Thymus (tissue), 14 donors: ENCODE results near the gene DCP2. TPM values are rescaled to one million over a fixed set of nuclear protein-coding genes. Genes with fewer than 3 reads are reported as not detected.

Source experiments
- DNase-seq, 9 donors: peaks; one replicate each; pipeline ENCODE4 v3.0.0-alpha.2; 2013; ENCODE audit warnings: low spot score in 9 of 9, low read depth in 6 of 9, missing footprints in 1 of 9
- H3K27ac ChIP-seq, 2 donors: one replicate each; pipeline ENCODE4 v1.5.1; 2013; ENCODE audit warnings: control low read depth in 1 of 2, low read depth in 1 of 2, low read length in 1 of 2, mild to moderate bottlenecking in 1 of 2, moderate library complexity in 1 of 2
- H3K27me3 ChIP-seq, 2 donors: one replicate each; pipeline ENCODE4 v1.5.1; 2013; ENCODE audit warnings: low read length in 1 of 2; ENCODE audit not compliant: control insufficient read depth in 2 of 2, insufficient read depth in 1 of 2
- H3K36me3 ChIP-seq, 2 donors: one replicate each; pipeline ENCODE4 v1.5.1; 2013; ENCODE audit warnings: low read length in 1 of 2, mild to moderate bottlenecking in 1 of 2, moderate library complexity in 1 of 2; ENCODE audit not compliant: control insufficient read depth in 2 of 2, insufficient read depth in 2 of 2
- H3K4me1 ChIP-seq, 2 donors: one replicate each; pipeline ENCODE4 v1.5.1; 2013; ENCODE audit warnings: low read length in 2 of 2; ENCODE audit not compliant: control insufficient read depth in 2 of 2, insufficient read depth in 2 of 2
- H3K4me3 ChIP-seq, 2 donors: one replicate each; pipeline ENCODE4 v1.5.1; 2013; ENCODE audit warnings: low read length in 2 of 2, control low read depth in 1 of 2, mild to moderate bottlenecking in 1 of 2
- H3K9me3 ChIP-seq, 2 donors: one replicate each; pipeline ENCODE4 v1.5.1; 2013; ENCODE audit warnings: low read length in 1 of 2, mild to moderate bottlenecking in 1 of 2; ENCODE audit not compliant: control insufficient read depth in 2 of 2, insufficient read depth in 1 of 2
- WGBS: extraction: QIAGEN DNeasy Blood & Tissue Kit; methylation state at CpG from one replicate; pipeline ENCODE4 v1.1.7; 2013; 5-methylcytosine and 5-hydroxymethylcytosine counted together
- long read RNA-seq, 10 donors: transcript quantifications; one replicate each; lab custom pipeline, GENCODE V29; 2026
- polyA plus RNA-seq: library from polyadenylated mRNA; stranded (reverse); fragments of 200-250 nt; gene quantifications from one replicate; pipeline ENCODE4 v1.2.3, GENCODE V29; 2013
- total RNA-seq: library from RNA; stranded (reverse); fragments of 120-200 nt; gene quantifications from one replicate; pipeline ENCODE4 v1.2.4, GENCODE V29; 2013
- donor health status: healthy.

Gene DCP2
- total RNA-seq (79.3 TPM), polyA plus RNA-seq (36.3 TPM)
- long read RNA-seq, donor 1, full-length matches to known transcripts, result 2 of 2 reads
- long read RNA-seq, donor 1, partial matches to known transcripts, result 0 of 2 reads
- long read RNA-seq, donor 1, other reads (novel, unspliced or antisense), result 0 of 2 reads
- long read RNA-seq, donor 2, result 0 reads
- long read RNA-seq, donor 3, full-length matches to known transcripts, result 16 of 37 reads
- long read RNA-seq, donor 3, partial matches to known transcripts, result 21 of 37 reads
- long read RNA-seq, donor 3, other reads (novel, unspliced or antisense), result 0 of 37 reads
- long read RNA-seq, donor 4, full-length matches to known transcripts, result 4 of 4 reads
- long read RNA-seq, donor 4, partial matches to known transcripts, result 0 of 4 reads
- long read RNA-seq, donor 4, other reads (novel, unspliced or antisense), result 0 of 4 reads
- long read RNA-seq, donor 5, full-length matches to known transcripts, result 12 of 12 reads
- long read RNA-seq, donor 5, partial matches to known transcripts, result 0 of 12 reads
- long read RNA-seq, donor 5, other reads (novel, unspliced or antisense), result 0 of 12 reads
- long read RNA-seq, donor 6, full-length matches to known transcripts, result 10 of 10 reads
- long read RNA-seq, donor 6, partial matches to known transcripts, result 0 of 10 reads
- long read RNA-seq, donor 6, other reads (novel, unspliced or antisense), result 0 of 10 reads
- long read RNA-seq, donor 7, full-length matches to known transcripts, result 20 of 20 reads
- long read RNA-seq, donor 7, partial matches to known transcripts, result 0 of 20 reads
- long read RNA-seq, donor 7, other reads (novel, unspliced or antisense), result 0 of 20 reads
- long read RNA-seq, donor 8, full-length matches to known transcripts, result 4 of 4 reads
- long read RNA-seq, donor 8, partial matches to known transcripts, result 0 of 4 reads
- long read RNA-seq, donor 8, other reads (novel, unspliced or antisense), result 0 of 4 reads
- long read RNA-seq, donor 9, full-length matches to known transcripts, result 6 of 12 reads
- long read RNA-seq, donor 9, partial matches to known transcripts, result 6 of 12 reads
- long read RNA-seq, donor 9, other reads (novel, unspliced or antisense), result 0 of 12 reads
- long read RNA-seq, donor 10, full-length matches to known transcripts, result 12 of 19 reads
- long read RNA-seq, donor 10, partial matches to known transcripts, result 7 of 19 reads
- long read RNA-seq, donor 10, other reads (novel, unspliced or antisense), result 0 of 19 reads

DNA sequence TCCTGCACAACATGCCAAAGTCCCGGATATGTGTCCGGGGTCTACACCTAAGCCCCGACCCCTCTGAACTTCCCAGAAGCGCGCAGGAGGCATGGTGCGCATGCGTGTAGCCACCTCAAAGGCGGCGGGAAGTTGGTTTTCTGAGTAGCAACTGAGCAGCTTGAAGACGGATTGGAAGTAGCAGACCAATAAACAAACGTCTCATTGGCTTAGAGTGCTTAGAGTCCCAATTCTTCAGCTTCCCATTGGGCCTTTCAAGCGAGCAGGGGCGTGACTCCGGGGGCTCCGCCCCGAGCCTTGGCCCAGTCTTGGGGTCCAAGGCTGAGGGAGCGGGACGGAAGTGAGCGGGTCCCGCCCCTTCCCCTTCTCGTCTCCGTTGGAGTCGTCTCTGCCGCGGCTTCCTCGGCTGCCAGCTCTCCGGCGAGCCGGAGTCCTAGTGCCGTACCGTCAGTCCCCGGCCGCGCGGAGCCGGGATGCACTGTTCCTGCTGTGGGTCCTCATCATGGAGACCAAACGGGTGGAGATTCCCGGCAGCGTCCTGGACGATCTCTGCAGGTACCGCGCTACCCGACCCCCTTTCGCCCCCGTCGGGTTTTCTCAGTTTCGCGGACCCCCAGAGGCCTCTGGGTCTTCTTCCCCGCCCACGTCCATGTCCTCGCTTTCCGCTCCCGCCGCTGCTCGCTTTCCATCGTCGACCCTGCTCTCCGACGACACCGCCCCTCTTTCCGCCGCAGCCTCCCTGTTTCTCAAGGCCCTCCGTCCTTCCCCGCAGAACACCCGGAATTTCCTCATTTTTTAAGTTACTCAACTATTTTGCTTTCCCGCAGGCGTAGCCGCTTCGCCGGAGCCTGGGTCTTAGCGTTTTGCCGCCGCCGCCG is at the start of gene DCP2:
Gene DCP2, plus strand, starts transcription at position 367 of the 878 bp plus-strand sequence. Its CDS starts 136 bp downstream, at position 503.
- WGBS, result under 1% methylated on average over 75 of the region's 75 CpGs
- peaks cover 0 to 3% of the 10 kb centered on the region in 2 donors for H3K36me3 ChIP-seq
- H3K4me1 ChIP-seq, result peaks cover 4 to 11% of the 10 kb centered on the region in 2 donors
- H3K4me3 ChIP-seq, result peak within 1 kb of the TSS; percentile 86 to 92
- H3K27ac ChIP-seq, result peak within 1 kb of the TSS; percentile 96 to 97
- peak; percentile 96 to 100 (median 99) for DNase-seq
- no peaks in the 10 kb centered on the region for H3K27me3 ChIP-seq
- no peaks in the 10 kb centered on the region for H3K9me3 ChIP-seq

- no peaks in the 10 kb centered on the region for H3K9me3 ChIP-seq
- H3K4me3 ChIP-seq, result no peak overlapping the region
- H3K4me1 ChIP-seq, result peaks cover 9 to 19% of the 10 kb centered on the region in 2 donors
- 57% methylated on average over 4 of the region's 4 CpGs for whole genome bisulfite sequencing
- no peaks in the 10 kb centered on the region for H3K27me3 ChIP-seq
- peak in 1 of 9 donors; percentile 20 for DNase-seq
- H3K27ac ChIP-seq, result no peak overlapping the region
- no peaks in the 10 kb centered on the region for H3K36me3 ChIP-seq
These were observed 47.1 kb upstream of the DCP2 start for GRCh38 chr5:112929336-112930081.

GRCh38 chr5:112930082-112930344 is 46.6 kb upstream of the DCP2 start:
- Histone ChIP-seq H3K36me3 (no peaks in the 10 kb centered on the region), H3K4me1 (peaks cover 9 to 19% of the 10 kb centered on the region in 2 donors), H3K4me3 (no peak overlapping the region), H3K9me3 (no peaks in the 10 kb centered on the region), H3K27ac (no peak overlapping the region), H3K27me3 (no peaks in the 10 kb centered on the region)
- peak in 7 of 9 donors; percentile 32 to 85 (median 54) for DNase-seq
- WGBS, result 22% methylated on average over 1 of the region's 1 CpG

GRCh38 chr5:112931473-112931872 is 45.1 kb upstream of the DCP2 start:
- no peak overlapping the region for H3K4me3 ChIP-seq
- peaks cover 9 to 19% of the 10 kb centered on the region in 2 donors for H3K4me1 ChIP-seq
- H3K36me3 ChIP-seq, result no peaks in the 10 kb centered on the region
- H3K9me3 ChIP-seq, result no peaks in the 10 kb centered on the region
- 77% methylated on average over 2 of the region's 2 CpGs for WGBS
- H3K27me3 ChIP-seq, result no peaks in the 10 kb centered on the region
- DNase-seq, result no peak
- H3K27ac ChIP-seq, result no peak overlapping the region

- no peak for DNase-seq
- 92% methylated on average over 1 of the region's 1 CpG for WGBS
- Histone ChIP-seq H3K27ac (no peak overlapping the region), H3K4me3 (no peak overlapping the region), H3K4me1 (peaks cover 9 to 19% of the 10 kb centered on the region in 2 donors), H3K27me3 (no peaks in the 10 kb centered on the region), H3K9me3 (no peaks in the 10 kb centered on the region), H3K36me3 (no peaks in the 10 kb centered on the region)
These were observed 43.5 kb upstream of the DCP2 start for GRCh38 chr5:112933105-112933504.

DNA sequence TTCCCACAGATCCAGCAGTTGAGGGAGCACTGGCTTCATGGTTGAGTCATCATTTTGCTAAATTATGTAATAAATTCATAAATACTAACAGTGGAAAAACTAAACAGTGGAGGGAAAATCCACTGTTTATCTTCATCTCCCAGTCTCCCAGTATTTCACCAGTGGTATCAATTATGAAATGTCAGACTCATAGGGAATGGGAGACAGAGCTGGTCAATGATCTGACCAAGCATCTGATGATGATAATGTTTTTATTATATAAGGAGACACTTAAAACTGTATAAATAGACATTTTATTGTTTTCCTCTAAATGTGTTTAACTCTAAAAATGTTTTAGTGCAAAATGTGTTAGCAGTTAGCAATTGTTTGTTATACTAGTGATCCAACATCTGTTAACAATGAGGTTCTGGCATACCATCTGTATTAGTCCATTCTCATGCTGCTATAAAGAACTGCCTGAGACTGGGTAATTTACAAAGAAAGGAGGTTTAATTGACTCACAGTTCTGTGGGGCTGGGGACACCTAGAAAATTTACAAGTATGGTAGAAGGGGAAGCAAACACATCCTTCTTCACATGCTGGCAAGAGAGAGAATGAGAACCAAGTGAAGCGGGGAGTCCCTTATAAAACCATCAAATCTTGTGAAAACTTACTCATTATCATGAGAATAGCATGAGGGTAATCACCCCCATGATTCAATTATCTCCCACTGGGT is 42.8 kb upstream of the DCP2 start:
- no peaks in the 10 kb centered on the region for H3K27me3 ChIP-seq
- H3K36me3 ChIP-seq, result no peaks in the 10 kb centered on the region
- H3K27ac ChIP-seq, result no peak overlapping the region
- H3K4me1 ChIP-seq, result peaks cover 9 to 16% of the 10 kb centered on the region in 2 donors
- WGBS, result 100% methylated on average over 1 of the region's 1 CpG
- H3K9me3 ChIP-seq, result no peaks in the 10 kb centered on the region
- H3K4me3 ChIP-seq, result no peak overlapping the region
- DNase-seq, result no peak

DNA sequence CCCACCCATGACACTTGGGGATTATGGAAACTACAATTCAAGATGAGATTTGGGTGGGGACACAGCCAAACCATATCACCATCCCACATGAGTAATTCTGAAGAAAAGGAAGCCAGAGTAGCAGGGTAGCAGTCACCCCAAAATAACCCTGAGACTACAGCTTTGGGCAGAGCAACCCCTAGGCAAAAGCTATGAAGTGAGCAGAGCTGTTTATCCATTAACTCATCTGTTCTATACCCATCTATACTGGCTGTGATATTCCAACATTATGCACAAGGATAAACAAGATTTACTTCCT is 42.3 kb upstream of the DCP2 start:
- no peaks in the 10 kb centered on the region for H3K9me3 ChIP-seq
- no peak for DNase-seq
- no peaks in the 10 kb centered on the region for H3K36me3 ChIP-seq
- H3K27me3 ChIP-seq, result no peaks in the 10 kb centered on the region
- no peak overlapping the region for H3K27ac ChIP-seq
- H3K4me3 ChIP-seq, result no peak overlapping the region
- peaks cover 7 to 12% of the 10 kb centered on the region in 2 donors for H3K4me1 ChIP-seq
